Subcutaneous abdominal adipose tissue (tissue), 5 donors: ENCODE results near the gene CCDC112.

Source experiments
- H3K27ac ChIP-seq: one replicate; pipeline ENCODE4 v1.7.0; 2013; ENCODE audit warnings: low read depth, mild to moderate bottlenecking, inconsistent platforms, low read length, moderate library complexity
- H3K27me3 ChIP-seq, 5 donors: one replicate each; pipeline ENCODE4 v1.7.0; 2013; ENCODE audit warnings: low read length in 5 of 5, inconsistent platforms in 1 of 5; ENCODE audit not compliant: control insufficient read depth in 5 of 5, insufficient read depth in 4 of 5
- H3K36me3 ChIP-seq, 5 donors: one replicate each; pipeline ENCODE4 v1.7.0; 2013; ENCODE audit warnings: low read length in 5 of 5; ENCODE audit not compliant: control insufficient read depth in 5 of 5, insufficient read depth in 5 of 5
- H3K4me1 ChIP-seq, 5 donors: one replicate each; pipeline ENCODE4 v1.7.0; 2013; ENCODE audit warnings: low read length in 5 of 5, mild to moderate bottlenecking in 3 of 5, moderate library complexity in 1 of 5; ENCODE audit not compliant: control insufficient read depth in 5 of 5, insufficient read depth in 5 of 5
- H3K4me3 ChIP-seq, 5 donors: one replicate each; pipeline ENCODE4 v1.7.0; 2013; ENCODE audit warnings: low read length in 5 of 5, low read depth in 1 of 5
- H3K9ac ChIP-seq, 5 donors: one replicate each; pipeline ENCODE4 v1.7.0; 2013; ENCODE audit warnings: low read length in 5 of 5, mild to moderate bottlenecking in 4 of 5, moderate library complexity in 3 of 5
- H3K9me3 ChIP-seq, 5 donors: one replicate each; pipeline ENCODE4 v1.7.0; 2013; ENCODE audit warnings: low read length in 5 of 5; ENCODE audit not compliant: control insufficient read depth in 5 of 5
- donor health status: healthy.
- donor health status: healthy.
- donor health status: healthy.
- donor health status: healthy.
- donor health status: healthy.

CCDC112 gene

GRCh38 chr5:115319007-115319406 is 22.6 kb upstream of the CCDC112 start:
- Histone ChIP-seq H3K4me3 (no peak overlapping the region), H3K36me3 (no peaks in the 10 kb centered on the region), H3K27me3 (no peaks in the 10 kb centered on the region), H3K9ac (no peak overlapping the region), H3K9me3 (no peaks in the 10 kb centered on the region), H3K4me1 (no peaks in the 10 kb centered on the region), H3K27ac (no peak overlapping the region)

- Histone ChIP-seq H3K27ac (no peak overlapping the region), H3K4me3 (no peak overlapping the region), H3K9me3 (no peaks in the 10 kb centered on the region), H3K4me1 (no peaks in the 10 kb centered on the region), H3K9ac (no peak overlapping the region), H3K27me3 (no peaks in the 10 kb centered on the region), H3K36me3 (no peaks in the 10 kb centered on the region)
Observed at GRCh38 chr5:115317736-115318135, 21.3 kb upstream of the CCDC112 start.

- Histone ChIP-seq H3K4me3 (no peak overlapping the region), H3K9me3 (no peaks in the 10 kb centered on the region), H3K27me3 (no peaks in the 10 kb centered on the region), H3K27ac (no peak overlapping the region), H3K4me1 (no peaks in the 10 kb centered on the region), H3K36me3 (no peaks in the 10 kb centered on the region), H3K9ac (no peak overlapping the region)
Observed at GRCh38 chr5:115317320-115317719, 20.9 kb upstream of the CCDC112 start.

GRCh38 chr5:115313632-115314031 is 17.2 kb upstream of the CCDC112 start:
- no peak overlapping the region for H3K4me3 ChIP-seq
- H3K27me3 ChIP-seq = no peaks in the 10 kb centered on the region
- no peak overlapping the region for H3K27ac ChIP-seq
- no peaks in the 10 kb centered on the region for H3K4me1 ChIP-seq
- no peaks in the 10 kb centered on the region for H3K36me3 ChIP-seq
- H3K9ac ChIP-seq = no peak overlapping the region
- no peaks in the 10 kb centered on the region for H3K9me3 ChIP-seq

- H3K9ac ChIP-seq = no peak overlapping the region
- H3K27me3 ChIP-seq = no peaks in the 10 kb centered on the region
- H3K4me1 ChIP-seq = no peaks in the 10 kb centered on the region
- H3K4me3 ChIP-seq = no peak overlapping the region
- H3K27ac ChIP-seq = no peak overlapping the region
- no peaks in the 10 kb centered on the region for H3K9me3 ChIP-seq
- no peaks in the 10 kb centered on the region for H3K36me3 ChIP-seq
Observed at GRCh38 chr5:115313052-115313451, 16.6 kb upstream of the CCDC112 start.

- no peak overlapping the region for H3K27ac ChIP-seq
- H3K4me3 ChIP-seq = no peak overlapping the region
- no peaks in the 10 kb centered on the region for H3K4me1 ChIP-seq
- no peaks in the 10 kb centered on the region for H3K36me3 ChIP-seq
- H3K27me3 ChIP-seq = no peaks in the 10 kb centered on the region
- H3K9ac ChIP-seq = no peak overlapping the region
- no peaks in the 10 kb centered on the region for H3K9me3 ChIP-seq
Observed at GRCh38 chr5:115309751-115310370, 13.4 kb upstream of the CCDC112 start.

- Histone ChIP-seq H3K4me1 (no peaks in the 10 kb centered on the region), H3K9ac (no peak overlapping the region), H3K9me3 (no peaks in the 10 kb centered on the region)
Observed at GRCh38 chr5:115308815-115309214, 12.4 kb upstream of the CCDC112 start.

GRCh38 chr5:115306011-115306536 is 9.6 kb upstream of the CCDC112 start:
- Histone ChIP-seq H3K27me3 (no peaks in the 10 kb centered on the region), H3K36me3 (no peaks in the 10 kb centered on the region), H3K4me3 (no peak overlapping the region), H3K27ac (no peak overlapping the region), H3K9me3 (no peaks in the 10 kb centered on the region), H3K4me1 (no peaks in the 10 kb centered on the region), H3K9ac (no peak overlapping the region)

More at GRCh38 chr5:115308815-115309214, 12.4 kb upstream of the CCDC112 start:
- Histone ChIP-seq H3K4me3 (no peak overlapping the region), H3K27me3 (no peaks in the 10 kb centered on the region), H3K27ac (no peak overlapping the region), H3K36me3 (no peaks in the 10 kb centered on the region)

GRCh38 chr5:115304496-115304895 is 8.0 kb upstream of the CCDC112 start:
- Histone ChIP-seq H3K27me3 (no peaks in the 10 kb centered on the region), H3K27ac (no peak overlapping the region), H3K4me3 (no peak overlapping the region), H3K9me3 (no peaks in the 10 kb centered on the region), H3K9ac (no peak overlapping the region), H3K4me1 (no peaks in the 10 kb centered on the region), H3K36me3 (no peaks in the 10 kb centered on the region)

- no peak overlapping the region for H3K9ac ChIP-seq
- peaks cover 2 to 15% (median 11%) of the 10 kb centered on the region in 5 donors for H3K4me1 ChIP-seq
- no peaks in the 10 kb centered on the region for H3K27me3 ChIP-seq
- H3K27ac ChIP-seq = no peak overlapping the region
- no peak overlapping the region for H3K4me3 ChIP-seq
- no peaks in the 10 kb centered on the region for H3K9me3 ChIP-seq
- no peaks in the 10 kb centered on the region for H3K36me3 ChIP-seq
Observed at GRCh38 chr5:115298811-115299210, 2.4 kb upstream of the CCDC112 start.
